ENCODE measurements around the gene HAVCR1.

The HAVCR1 gene

DNA sequence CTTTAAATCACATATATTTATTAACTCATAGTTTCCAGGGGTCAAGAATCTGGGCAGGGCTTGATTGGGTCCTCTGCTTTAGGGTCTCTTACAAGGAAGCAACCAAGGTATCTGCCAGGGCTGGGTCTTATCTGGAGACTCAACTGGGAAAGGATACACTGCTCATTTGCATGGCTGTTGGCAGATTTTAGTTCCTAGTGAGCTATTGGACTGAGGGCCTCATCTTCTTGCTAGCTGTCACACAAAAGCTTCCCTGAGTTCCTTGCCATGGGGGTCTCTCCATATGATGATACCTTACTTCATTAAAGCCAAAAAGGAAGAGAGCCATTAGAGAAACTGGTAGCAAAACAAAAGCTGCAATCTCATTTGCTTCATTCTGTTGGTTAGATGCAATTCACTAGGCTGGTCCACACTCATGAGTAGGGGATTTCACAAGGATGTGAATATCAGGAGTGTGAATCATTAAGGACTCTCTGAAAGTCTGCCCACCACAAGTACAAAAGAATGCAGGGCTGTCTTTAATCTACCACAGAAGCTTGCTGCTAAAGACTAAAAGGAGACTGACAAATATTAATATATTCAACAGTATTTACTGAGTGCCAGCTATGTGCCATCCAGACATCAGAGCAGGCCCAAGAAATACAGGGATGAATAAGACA is 53.9 kb downstream of the HAVCR1 start:
- DNase-seq (ENCODE audit: low read depth in 2 of 2) = no peak

DNA sequence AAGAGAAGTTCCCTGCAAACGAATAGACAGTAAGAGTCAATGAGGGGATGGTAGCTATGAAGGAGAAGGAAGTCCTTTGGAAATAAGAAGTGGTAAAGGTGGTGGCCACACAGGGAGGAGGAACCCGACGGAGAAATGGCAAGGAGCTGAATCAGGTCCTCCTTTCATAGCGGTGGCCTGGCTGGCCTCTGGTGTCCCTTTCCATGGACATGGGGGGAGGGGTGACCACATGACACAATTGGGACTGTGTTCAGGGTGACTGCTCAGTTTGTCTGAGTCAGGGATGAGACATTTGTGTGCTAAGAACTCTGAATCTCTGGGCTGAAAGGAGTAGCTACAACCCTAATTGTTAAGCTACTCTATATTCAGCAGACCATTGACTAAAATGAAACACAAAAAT is 67.2 kb downstream of the HAVCR1 start:
- no peak for DNase-seq (ENCODE audit: low read depth in 2 of 2)

DNA sequence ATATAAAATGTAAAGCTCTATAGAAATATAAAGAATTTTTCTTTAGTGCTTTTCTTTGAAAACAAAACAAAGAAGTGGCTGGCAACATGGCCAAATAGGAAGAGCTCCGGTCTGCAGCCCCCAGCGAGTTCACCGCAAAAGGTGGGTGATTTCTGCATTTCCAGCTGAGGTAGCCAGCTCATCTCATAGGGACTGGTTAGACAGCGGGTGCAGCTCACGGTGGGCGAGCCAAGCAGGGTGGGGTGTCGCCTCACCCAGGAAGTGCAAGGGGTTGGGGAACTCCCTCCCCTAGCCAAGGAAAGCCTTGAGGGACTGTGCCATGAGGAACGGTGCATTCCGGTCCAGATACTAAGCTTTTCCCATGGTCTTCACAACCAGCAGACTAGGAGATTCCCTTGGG is 74.9 kb downstream of the HAVCR1 start:
- DNase-seq (ENCODE audit: low read depth in 2 of 2) = no peak

DNA sequence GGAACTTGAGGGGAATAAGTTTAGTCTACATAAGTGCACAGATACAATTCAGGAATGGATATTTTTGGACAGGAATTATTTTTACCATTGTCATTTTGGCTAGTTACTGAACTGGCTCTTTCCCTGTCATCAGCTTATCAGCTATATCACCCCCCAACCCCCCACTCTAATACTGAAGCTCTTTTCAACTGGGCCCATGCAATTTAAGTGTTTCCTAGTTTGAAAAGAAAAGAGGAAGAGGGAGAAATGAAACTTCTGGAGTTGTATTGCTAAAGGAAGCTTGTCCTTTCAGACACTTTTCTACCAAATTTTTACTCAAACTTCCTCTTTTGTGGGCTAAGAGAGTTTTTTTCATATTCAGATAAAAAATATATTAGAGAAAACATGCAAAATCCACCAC is 77.4 kb downstream of the HAVCR1 start:
- no peak for DNase-seq (ENCODE audit: low read depth in 2 of 2)
